ENCODE data around the gene STARD9. TPM values are rescaled to one million over a fixed set of nuclear protein-coding genes. Genes with fewer than 3 reads are reported as not detected.

The STARD9 gene
- total and polyA plus RNA-seq, 2 of the 13 experiments (the other 11 are each of a cell fraction or from before 2014, with no cell fraction given) = 5.3 to 7.5 TPM

GRCh38 chr15:42737529-42738328, 162.3 kb downstream of the STARD9 start (continued):
- TF ChIP-seq PRDM15 (CRISPR knock-in tag; IDR thresholded peaks at IDR 0.05) (no peak), ZMYM2 (CRISPR knock-in tag; IDR thresholded peaks at IDR 0.05) (peak; percentile 91), U2AF1 (optimal IDR thresholded peaks at IDR 0.05; ENCODE audit: low read depth, low read length) (no peak), ZNF280D (CRISPR knock-in tag; IDR thresholded peaks at IDR 0.05) (peak; percentile 71; the same call in 1 of the 2 replicates), ZNF281 (CRISPR knock-in tag; IDR thresholded peaks at IDR 0.05; ENCODE audit: borderline replicate concordance) (no peak), ARNT (IDR thresholded peaks at IDR 0.05) (no peak), ZNF749 (CRISPR knock-in tag; IDR thresholded peaks at IDR 0.05; ENCODE audit: borderline replicate concordance) (no peak), TEAD3 (CRISPR knock-in tag; optimal IDR thresholded peaks at IDR 0.05; ENCODE audit: borderline replicate concordance) (peak; percentile 43), LCORL (IDR thresholded peaks at IDR 0.05) (0 out of 2 replicates have a peak, but pooled peaks have one; percentile 16), LCORL (CRISPR knock-in tag; IDR thresholded peaks at IDR 0.05) (no peak), ZKSCAN8 (CRISPR knock-in tag; IDR thresholded peaks at IDR 0.05; ENCODE audit: borderline replicate concordance) (peak; percentile 31; the same call in 1 of the 2 replicates), ZNF224 (CRISPR knock-in tag; IDR thresholded peaks at IDR 0.05) (no peak), THRA (CRISPR knock-in tag; IDR thresholded peaks at IDR 0.05; ENCODE audit: borderline replicate concordance) (peak; percentile 10; the same call in 1 of the 2 replicates), ZNF770 (CRISPR knock-in tag; IDR thresholded peaks at IDR 0.05) (peak; percentile 100), POGZ (CRISPR knock-in tag; IDR thresholded peaks at IDR 0.05) (peak; percentile 79)
